Loucy (cell line): ENCODE results near the gene SH2D1B.

Experiments used
- H2AFZ ChIP-seq: fragments of 200-600 bp; sonication (generic); 2 replicates; pipeline ENCODE4 v1.6.0; 2016; ENCODE audit warnings: antibody characterized with exemption, mild to moderate bottlenecking, low read length, moderate library complexity
- H3F3A ChIP-seq: fragments of 200-600 bp; 2 replicates; pipeline ENCODE4 v1.6.0; 2016; ENCODE audit warnings: antibody characterized with exemption, low read depth, mild to moderate bottlenecking
- H3K27me3 ChIP-seq: fragments of 200-600 bp; sonication (generic); 2 replicates; pipeline ENCODE4 v1.6.1; 2014; ENCODE audit warnings: low read length, mild to moderate bottlenecking; ENCODE audit not compliant: insufficient read depth, poor library complexity, severe bottlenecking
- H3K36me3 ChIP-seq: fragments of 200-600 bp; sonication (generic); 2 replicates; pipeline ENCODE4 v1.6.1; 2016; ENCODE audit warnings: low read length; ENCODE audit not compliant: insufficient read depth
- H3K4me1 ChIP-seq: fragments of 200-600 bp; sonication (generic); 2 replicates; pipeline ENCODE4 v1.5.1; 2014; ENCODE audit warnings: low read length, mild to moderate bottlenecking; ENCODE audit not compliant: insufficient read depth, poor library complexity, severe bottlenecking
- H3K4me2 ChIP-seq: fragments of 200-600 bp; sonication (generic); 2 replicates; pipeline ENCODE4 v1.6.0; 2014; ENCODE audit warnings: antibody characterized with exemption, low read length, low read depth, mild to moderate bottlenecking; ENCODE audit not compliant: poor library complexity, severe bottlenecking
- H3K4me3 ChIP-seq: fragments of 200-600 bp; sonication (generic); 2 replicates; pipeline ENCODE4 v1.5.1; 2014; ENCODE audit warnings: low read length, mild to moderate bottlenecking, mixed read lengths; ENCODE audit not compliant: poor library complexity, severe bottlenecking
- H3K79me2 ChIP-seq: fragments of 200-600 bp; sonication (generic); 2 replicates; pipeline ENCODE4 v1.6.1; 2014; ENCODE audit warnings: low read length; ENCODE audit not compliant: insufficient read depth
- H3K9ac ChIP-seq: fragments of 200-600 bp; sonication (generic); 2 replicates; pipeline ENCODE4 v1.6.0; 2014; ENCODE audit warnings: mild to moderate bottlenecking, low read depth, low read length, moderate library complexity; ENCODE audit not compliant: poor library complexity, severe bottlenecking
- H3K9me2 ChIP-seq: fragments of 200-600 bp; sonication (generic); replicated peaks from 2 replicates; pipeline ENCODE4 v1.6.1; 2016; ENCODE audit warnings: low read depth, low read length, mixed read lengths
- H3K9me3 ChIP-seq: fragments of 200-600 bp; sonication (generic); 2 replicates; pipeline ENCODE4 v1.6.1; 2014; ENCODE audit warnings: mild to moderate bottlenecking, antibody characterized with exemption, low read length, low read depth; ENCODE audit not compliant: insufficient read depth
- H4K20me1 ChIP-seq: fragments of 200-600 bp; sonication (generic); 2 replicates; pipeline ENCODE4 v1.6.0; 2014; ENCODE audit warnings: antibody characterized with exemption, low read length, mild to moderate bottlenecking; ENCODE audit not compliant: insufficient read depth, poor library complexity, severe bottlenecking
- CTCF ChIP-seq: fragments of 200-600 bp; sonication (generic); conservative IDR thresholded peaks from 2 replicates; pipeline ENCODE4 v1.5.1; 2014; ENCODE audit warnings: mild to moderate bottlenecking, antibody characterized with exemption, low read length
- EZH2phosphoT487 ChIP-seq: fragments of 200-600 bp; IDR thresholded peaks from 2 replicates; pipeline ENCODE4 v1.6.1; 2018; ENCODE audit warnings: antibody characterized with exemption, mild to moderate bottlenecking, moderate library complexity, borderline replicate concordance

SH2D1B gene

GRCh38 chr1:162370721-162371120, 41.2 kb downstream of the SH2D1B start:
- Histone ChIP-seq H3K36me3 (no peaks in the 10 kb centered on the region), H3F3A (no peaks in the 10 kb centered on the region), H3K9ac (no peak overlapping the region), H3K27me3 (no peaks in the 10 kb centered on the region), H3K4me3 (no peak overlapping the region), H2AFZ (no peak overlapping the region), H3K9me2 (no peaks in the 10 kb centered on the region), H3K9me3 (no peaks in the 10 kb centered on the region), H3K4me2 (no peak overlapping the region), H3K79me2 (no peaks in the 10 kb centered on the region), H4K20me1 (no peaks in the 10 kb centered on the region), H3K4me1 (peaks cover 25% of the 10 kb centered on the region)
- no peak for TF ChIP-seq EZH2phosphoT487
- no peak for TF ChIP-seq CTCF

- no peak overlapping the region for H3K4me3 ChIP-seq
- no peak overlapping the region for H3K4me2 ChIP-seq
- H3K9me3 ChIP-seq, result no peaks in the 10 kb centered on the region
- no peak overlapping the region for H2AFZ ChIP-seq
- H3K36me3 ChIP-seq, result no peaks in the 10 kb centered on the region
- H4K20me1 ChIP-seq, result no peaks in the 10 kb centered on the region
- H3K9me2 ChIP-seq, result no peaks in the 10 kb centered on the region
- H3K4me1 ChIP-seq, result peaks cover 25% of the 10 kb centered on the region
- H3K79me2 ChIP-seq, result no peaks in the 10 kb centered on the region
- H3F3A ChIP-seq, result no peaks in the 10 kb centered on the region
- H3K27me3 ChIP-seq, result no peaks in the 10 kb centered on the region
- H3K9ac ChIP-seq, result no peak overlapping the region
- no peak for TF ChIP-seq EZH2phosphoT487
- no peak for TF ChIP-seq CTCF
These were observed 41.8 kb downstream of the SH2D1B start for GRCh38 chr1:162370161-162370560.

GRCh38 chr1:162369571-162369970, 42.4 kb downstream of the SH2D1B start:
- no peak overlapping the region for H3K9ac ChIP-seq
- H3K27me3 ChIP-seq, result no peaks in the 10 kb centered on the region
- no peaks in the 10 kb centered on the region for H3K79me2 ChIP-seq
- TF ChIP-seq CTCF, result no peak
- no peak for TF ChIP-seq EZH2phosphoT487
- no peaks in the 10 kb centered on the region for H3K9me2 ChIP-seq
- no peak overlapping the region for H2AFZ ChIP-seq
- no peak overlapping the region for H3K4me2 ChIP-seq
- no peaks in the 10 kb centered on the region for H3F3A ChIP-seq
- no peak overlapping the region for H3K4me3 ChIP-seq
- no peaks in the 10 kb centered on the region for H3K36me3 ChIP-seq
- peaks cover 25% of the 10 kb centered on the region for H3K4me1 ChIP-seq
- H4K20me1 ChIP-seq, result no peaks in the 10 kb centered on the region
- no peaks in the 10 kb centered on the region for H3K9me3 ChIP-seq
